ENCODE data around the gene GSG1L. TPM values are rescaled to one million over a fixed set of nuclear protein-coding genes. Genes with fewer than 3 reads are reported as not detected.
"Not testable (repeated sequence)": the region's sequence is repeated elsewhere in the genome, so short reads cannot be mapped to it uniquely, and the experiment has no call there.

The GSG1L gene
- polyA plus RNA-seq, 4 donors = 0.09 to 0.22 TPM; not detected in 2

DNA sequence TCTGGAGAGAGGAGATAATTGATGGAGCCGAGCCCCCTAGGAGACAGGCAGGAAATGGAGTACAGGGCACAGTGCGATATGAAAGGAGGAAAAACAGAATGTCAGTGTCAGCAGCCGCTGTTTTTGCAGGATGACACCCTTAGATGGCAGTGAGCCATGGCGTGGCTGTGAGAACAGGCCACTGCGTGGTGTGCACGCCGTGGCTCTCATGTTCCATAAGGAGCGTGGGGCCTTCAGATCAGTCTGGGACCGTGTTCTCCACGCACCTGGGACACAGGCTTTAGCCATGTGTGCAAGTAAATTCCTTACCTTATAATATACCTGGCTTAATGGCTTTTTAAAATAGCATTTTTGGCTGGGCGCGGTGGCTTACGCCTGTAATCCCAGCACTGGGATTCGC is 315.6 kb downstream of the GSG1L start:
- no peaks in the 10 kb centered on the region for H3K27me3 ChIP-seq (ENCODE audit: control insufficient read depth in 3 of 3, insufficient read depth in 3 of 3, low read length in 3 of 3)
- WGBS, 3 donors = 92 to 93% (median 92%) methylated on average over 14 of the region's 14 CpGs
- DNase-seq = no peak
- no peak overlapping the region for H3K27ac ChIP-seq (ENCODE audit: low read depth in 1 of 3, low read length in 2 of 3)
- peaks cover 0 to 20% (median 2%) of the 10 kb centered on the region in 3 donors for H3K36me3 ChIP-seq (ENCODE audit: control insufficient read depth in 3 of 3, insufficient read depth in 2 of 3, low read depth in 1 of 3, low read length in 3 of 3)
- FAIRE-seq = no peak
- H3K4me1 ChIP-seq (ENCODE audit: control insufficient read depth in 3 of 3, insufficient read depth in 2 of 3, low read depth in 1 of 3, low read length in 2 of 3) = no peaks in the 10 kb centered on the region
- no peak overlapping the region for H3K4me3 ChIP-seq (ENCODE audit: low read depth in 1 of 3, low read length in 3 of 3)
- no peaks in the 10 kb centered on the region for H3K9me3 ChIP-seq (ENCODE audit: control insufficient read depth in 2 of 2, insufficient read depth in 1 of 2, low read depth in 1 of 2, low read length in 1 of 2)

DNA sequence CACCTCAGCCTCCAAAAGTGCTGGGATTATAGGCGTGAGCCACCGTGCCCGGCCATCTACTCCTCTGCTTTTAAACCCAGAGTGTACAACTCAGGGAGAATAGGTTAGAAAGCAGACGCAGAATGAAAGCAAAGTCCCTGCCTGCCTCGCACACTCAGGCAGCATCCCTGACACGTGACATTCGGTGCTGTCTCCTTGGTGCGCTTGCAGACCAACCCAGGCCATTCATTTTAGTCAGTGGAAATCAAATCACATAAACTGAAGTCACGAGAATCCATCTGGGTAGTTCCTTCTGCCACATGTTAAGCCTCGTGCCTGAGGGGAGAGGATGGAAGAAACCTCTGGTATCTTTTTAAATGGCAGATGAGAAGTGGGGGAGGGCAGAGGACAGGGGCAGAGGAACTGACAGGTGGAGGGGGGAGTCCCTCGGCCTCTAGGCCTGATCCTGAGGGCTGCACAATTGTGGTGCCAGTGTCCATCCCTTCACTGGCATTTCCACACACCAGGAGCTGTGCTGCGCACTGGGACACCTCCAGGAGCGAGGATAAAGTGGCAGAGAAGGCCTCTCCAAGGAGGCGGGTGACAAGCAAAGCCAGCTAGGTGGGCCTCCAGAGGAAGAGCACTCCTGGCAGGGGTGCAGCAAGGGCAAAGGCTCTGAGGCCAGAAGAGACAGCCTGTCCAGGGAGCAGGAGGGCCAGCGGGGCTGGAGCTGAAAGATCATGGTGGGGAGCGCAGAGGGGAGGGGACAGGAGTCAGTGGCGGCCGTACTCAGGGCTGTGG is 317.2 kb downstream of the GSG1L start:
- no peaks in the 10 kb centered on the region for H3K4me1 ChIP-seq (ENCODE audit: control insufficient read depth in 3 of 3, insufficient read depth in 2 of 3, low read depth in 1 of 3, low read length in 2 of 3)
- H3K4me3 ChIP-seq (ENCODE audit: low read depth in 1 of 3, low read length in 3 of 3) = no peak overlapping the region
- 93 to 94% (median 94%) methylated on average over 18 of the region's 18 CpGs for WGBS, 3 donors
- peaks cover 0 to 20% (median 2%) of the 10 kb centered on the region in 3 donors for H3K36me3 ChIP-seq (ENCODE audit: control insufficient read depth in 3 of 3, insufficient read depth in 2 of 3, low read depth in 1 of 3, low read length in 3 of 3)
- H3K27me3 ChIP-seq (ENCODE audit: control insufficient read depth in 3 of 3, insufficient read depth in 3 of 3, low read length in 3 of 3) = no peaks in the 10 kb centered on the region
- no peaks in the 10 kb centered on the region for H3K9me3 ChIP-seq (ENCODE audit: control insufficient read depth in 2 of 2, insufficient read depth in 1 of 2, low read depth in 1 of 2, low read length in 1 of 2)
- H3K27ac ChIP-seq (ENCODE audit: low read depth in 1 of 3, low read length in 2 of 3) = no peak overlapping the region
- FAIRE-seq (no peak), DNase-seq (no peak)

DNA sequence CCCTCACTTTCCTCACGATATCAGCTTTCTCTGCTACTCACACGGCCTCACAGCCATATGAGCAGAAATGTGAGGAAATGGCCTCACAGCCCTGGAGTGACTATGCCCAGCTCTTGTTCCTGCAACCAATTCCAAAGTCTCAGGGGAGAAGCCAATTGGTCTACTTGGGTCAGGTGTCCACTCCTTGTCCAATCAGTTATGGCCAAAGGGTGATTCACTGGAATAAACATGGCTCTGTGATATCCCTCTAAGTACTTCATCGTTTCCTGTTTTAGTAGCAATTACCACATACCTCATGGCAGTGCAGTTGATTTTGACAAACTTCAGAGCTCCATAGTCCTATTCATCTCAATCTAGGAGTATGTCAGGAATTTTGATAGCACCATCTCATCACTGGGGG is 318.2 kb downstream of the GSG1L start:
- FAIRE-seq = no peak
- Histone ChIP-seq H3K4me3 (ENCODE audit: low read depth in 1 of 3, low read length in 3 of 3) (no peak overlapping the region), H3K9me3 (ENCODE audit: control insufficient read depth in 2 of 2, insufficient read depth in 1 of 2, low read depth in 1 of 2, low read length in 1 of 2) (no peaks in the 10 kb centered on the region), H3K4me1 (ENCODE audit: control insufficient read depth in 3 of 3, insufficient read depth in 2 of 3, low read depth in 1 of 3, low read length in 2 of 3) (no peaks in the 10 kb centered on the region), H3K27me3 (ENCODE audit: control insufficient read depth in 3 of 3, insufficient read depth in 3 of 3, low read length in 3 of 3) (no peaks in the 10 kb centered on the region), H3K36me3 (ENCODE audit: control insufficient read depth in 3 of 3, insufficient read depth in 2 of 3, low read depth in 1 of 3, low read length in 3 of 3) (peaks cover 0 to 19% (median 2%) of the 10 kb centered on the region in 3 donors), H3K27ac (ENCODE audit: low read depth in 1 of 3, low read length in 2 of 3) (no peak overlapping the region)
- DNase-seq = no peak
- WGBS, 3 donors = 91 to 100% (median 96%) methylated on average over 3 of the region's 3 CpGs

DNA sequence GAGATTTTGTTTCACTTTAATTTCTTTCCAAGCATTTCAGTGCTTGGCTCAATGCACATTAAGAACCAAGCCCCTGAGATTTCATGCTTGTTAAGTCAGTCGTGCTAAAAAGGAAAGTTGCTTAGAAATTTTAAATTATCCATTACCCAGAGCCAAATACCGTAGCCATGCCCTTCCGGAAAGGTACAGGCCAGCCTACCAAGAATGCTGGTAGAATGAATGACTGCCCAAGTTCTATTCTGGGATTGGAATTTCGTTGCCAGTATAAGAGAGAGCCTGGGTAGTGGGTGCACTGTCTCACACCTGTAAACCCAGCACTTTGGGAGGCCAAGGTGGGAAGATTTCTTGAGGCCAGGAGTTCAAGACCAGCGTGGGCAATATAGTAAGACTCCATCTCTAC is 319.6 kb downstream of the GSG1L start:
- DNase-seq = no peak
- Histone ChIP-seq H3K36me3 (ENCODE audit: control insufficient read depth in 3 of 3, insufficient read depth in 2 of 3, low read depth in 1 of 3, low read length in 3 of 3) (peaks cover 0 to 13% (median 0%) of the 10 kb centered on the region in 3 donors), H3K27ac (ENCODE audit: low read depth in 1 of 3, low read length in 2 of 3) (no peak overlapping the region), H3K4me3 (ENCODE audit: low read depth in 1 of 3, low read length in 3 of 3) (no peak overlapping the region), H3K27me3 (ENCODE audit: control insufficient read depth in 3 of 3, insufficient read depth in 3 of 3, low read length in 3 of 3) (no peaks in the 10 kb centered on the region), H3K4me1 (ENCODE audit: control insufficient read depth in 3 of 3, insufficient read depth in 2 of 3, low read depth in 1 of 3, low read length in 2 of 3) (no peaks in the 10 kb centered on the region), H3K9me3 (ENCODE audit: control insufficient read depth in 2 of 2, insufficient read depth in 1 of 2, low read depth in 1 of 2, low read length in 1 of 2) (no peaks in the 10 kb centered on the region)
- FAIRE-seq = no peak
- 93 to 96% (median 94%) methylated on average over 5 of the region's 5 CpGs for WGBS, 3 donors

DNA sequence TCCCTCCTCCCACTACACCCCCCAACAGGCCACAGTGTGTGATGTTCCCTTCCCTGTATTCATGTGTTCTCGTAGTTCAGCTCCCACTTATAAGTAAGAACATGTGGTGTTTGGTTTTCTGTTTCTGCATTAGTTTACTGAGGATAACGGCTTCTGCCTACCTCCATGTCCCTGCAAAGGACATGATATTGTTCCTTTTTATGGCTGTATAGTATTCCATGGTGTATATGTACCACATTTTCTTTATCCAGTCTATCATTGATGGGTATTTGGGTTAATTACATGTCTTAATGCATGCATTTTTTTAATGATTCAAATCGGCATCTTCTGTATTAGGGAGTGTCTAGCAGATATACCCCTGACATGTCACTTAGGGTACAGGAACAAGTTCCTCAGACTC is 320.5 kb downstream of the GSG1L start:
- FAIRE-seq; H3K27me3 ChIP-seq (ENCODE audit: control insufficient read depth in 3 of 3, insufficient read depth in 3 of 3, low read length in 3 of 3); H3K4me3 ChIP-seq (ENCODE audit: low read depth in 1 of 3, low read length in 3 of 3); H3K9me3 ChIP-seq (ENCODE audit: control insufficient read depth in 2 of 2, insufficient read depth in 1 of 2, low read depth in 1 of 2, low read length in 1 of 2); H3K27ac ChIP-seq (ENCODE audit: low read depth in 1 of 3, low read length in 2 of 3); H3K4me1 ChIP-seq (ENCODE audit: control insufficient read depth in 3 of 3, insufficient read depth in 2 of 3, low read depth in 1 of 3, low read length in 2 of 3); DNase-seq: not testable (repeated sequence)
- 96 to 99% (median 98%) methylated on average over 3 of the region's 3 CpGs for WGBS, 3 donors
- peaks cover 0 to 15% (median 0%) of the 10 kb centered on the region in 3 donors for H3K36me3 ChIP-seq (ENCODE audit: control insufficient read depth in 3 of 3, insufficient read depth in 2 of 3, low read depth in 1 of 3, low read length in 3 of 3)

DNA sequence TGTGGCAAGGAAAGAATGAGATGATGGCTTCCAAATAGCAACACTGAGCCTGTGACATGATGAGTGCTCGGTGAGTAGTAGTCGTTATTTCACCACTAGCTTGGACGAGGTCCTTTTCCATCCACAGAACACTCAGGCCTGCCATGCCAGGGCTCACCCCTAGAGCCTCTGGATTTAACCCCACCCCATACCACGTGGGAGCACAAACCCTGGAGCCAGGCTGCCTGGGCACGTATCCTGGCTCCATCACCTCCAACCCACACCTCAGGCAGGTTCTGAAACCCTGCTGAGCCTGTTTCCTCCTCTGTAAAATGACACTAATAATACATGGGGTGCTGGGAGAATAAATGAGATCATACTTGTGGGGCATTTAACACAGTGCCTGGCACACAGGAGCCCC is 321.2 kb downstream of the GSG1L start:
- WGBS, 3 donors = 84 to 95% (median 91%) methylated on average over 5 of the region's 5 CpGs
- DNase-seq (no peak), FAIRE-seq (no peak)
- Histone ChIP-seq H3K36me3 (ENCODE audit: control insufficient read depth in 3 of 3, insufficient read depth in 2 of 3, low read depth in 1 of 3, low read length in 3 of 3) (peaks cover 0 to 21% (median 0%) of the 10 kb centered on the region in 3 donors), H3K9me3 (ENCODE audit: control insufficient read depth in 2 of 2, insufficient read depth in 1 of 2, low read depth in 1 of 2, low read length in 1 of 2) (no peaks in the 10 kb centered on the region), H3K27me3 (ENCODE audit: control insufficient read depth in 3 of 3, insufficient read depth in 3 of 3, low read length in 3 of 3) (no peaks in the 10 kb centered on the region), H3K4me3 (ENCODE audit: low read depth in 1 of 3, low read length in 3 of 3) (no peak overlapping the region), H3K4me1 (ENCODE audit: control insufficient read depth in 3 of 3, insufficient read depth in 2 of 3, low read depth in 1 of 3, low read length in 2 of 3) (no peaks in the 10 kb centered on the region), H3K27ac (ENCODE audit: low read depth in 1 of 3, low read length in 2 of 3) (no peak overlapping the region)

DNA sequence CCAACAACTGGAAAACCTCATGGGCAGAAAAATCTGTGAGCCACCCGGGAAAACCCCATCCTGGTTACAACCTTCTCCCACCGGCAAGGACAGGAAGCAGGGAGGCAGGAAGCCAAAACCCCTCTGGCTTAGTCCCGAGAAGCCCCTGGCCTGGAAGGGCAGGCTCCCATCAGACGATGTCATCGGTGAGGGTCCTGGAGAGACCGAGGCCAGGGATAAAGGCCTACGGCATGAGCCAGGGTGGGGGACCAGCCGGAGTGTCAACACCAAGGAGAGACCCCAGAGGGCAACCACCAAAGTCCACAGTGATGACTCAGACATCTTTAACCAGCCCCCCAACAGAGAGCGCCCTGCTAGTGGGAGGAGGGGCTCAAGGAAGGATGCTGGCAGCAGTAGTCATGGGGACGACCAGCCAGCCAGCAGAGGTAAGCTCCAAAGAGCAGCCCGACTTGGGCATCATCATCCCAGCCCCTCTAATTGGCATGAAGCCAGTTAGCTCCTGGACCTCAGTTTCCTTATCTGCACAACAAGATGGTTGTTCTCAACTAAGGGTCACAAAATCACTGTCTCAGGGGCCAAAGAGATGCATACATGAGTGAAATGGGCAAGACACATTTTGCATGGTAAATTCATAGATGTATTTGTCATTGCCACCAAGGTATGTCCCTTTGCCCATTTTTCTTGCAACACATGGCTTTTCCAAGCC is 322.9 kb downstream of the GSG1L start:
- WGBS, 3 donors = 87 to 97% (median 91%) methylated on average over 11 of the region's 11 CpGs
- no peak for FAIRE-seq
- H3K27ac ChIP-seq (ENCODE audit: low read depth in 1 of 3, low read length in 2 of 3) = no peak overlapping the region
- H3K4me1 ChIP-seq (ENCODE audit: control insufficient read depth in 3 of 3, insufficient read depth in 2 of 3, low read depth in 1 of 3, low read length in 2 of 3) = no peaks in the 10 kb centered on the region
- H3K9me3 ChIP-seq (ENCODE audit: control insufficient read depth in 2 of 2, insufficient read depth in 1 of 2, low read depth in 1 of 2, low read length in 1 of 2) = no peaks in the 10 kb centered on the region
- no peaks in the 10 kb centered on the region for H3K27me3 ChIP-seq (ENCODE audit: control insufficient read depth in 3 of 3, insufficient read depth in 3 of 3, low read length in 3 of 3)
- peaks cover 0 to 24% (median 4%) of the 10 kb centered on the region in 3 donors for H3K36me3 ChIP-seq (ENCODE audit: control insufficient read depth in 3 of 3, insufficient read depth in 2 of 3, low read depth in 1 of 3, low read length in 3 of 3)
- no peak for DNase-seq
- no peak overlapping the region for H3K4me3 ChIP-seq (ENCODE audit: low read depth in 1 of 3, low read length in 3 of 3)

DNA sequence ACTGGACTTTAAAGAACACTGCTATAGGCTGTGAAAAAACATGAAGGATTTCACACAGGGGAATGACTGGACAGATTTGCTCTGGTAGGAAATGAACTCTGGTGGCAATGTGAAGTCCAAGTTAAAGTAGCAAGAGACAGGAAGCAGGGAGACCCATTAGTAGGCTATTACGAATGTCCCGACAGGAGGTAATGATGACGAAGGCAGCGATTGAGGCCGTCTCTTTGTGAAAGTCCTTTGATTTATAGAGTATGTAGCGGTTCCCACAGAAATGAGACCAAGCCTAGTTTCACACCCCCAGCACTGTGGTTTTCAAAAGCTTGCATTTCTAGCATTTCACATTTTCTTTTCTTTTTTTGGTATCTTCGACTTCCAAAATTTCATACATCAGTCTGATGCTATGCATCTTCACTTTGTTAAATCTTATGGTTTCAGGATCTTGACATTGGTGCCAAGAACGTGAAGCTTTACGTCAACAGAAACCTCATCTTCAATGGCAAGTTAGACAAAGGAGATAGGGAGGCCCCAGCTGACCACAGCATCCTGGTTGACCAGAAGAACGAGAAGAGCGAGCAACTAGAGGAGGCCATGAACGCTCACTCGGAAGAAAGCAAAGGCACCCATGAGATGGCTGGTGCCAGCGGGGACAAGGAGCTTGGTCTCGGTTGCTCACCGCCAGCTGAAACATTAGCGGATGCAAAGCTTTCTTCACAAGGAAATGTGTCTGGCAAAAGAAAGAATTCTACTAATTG is 323.7 kb downstream of the GSG1L start:
- no peak overlapping the region for H3K27ac ChIP-seq (ENCODE audit: low read depth in 1 of 3, low read length in 2 of 3)
- WGBS, 3 donors = 89 to 94% (median 91%) methylated on average over 17 of the region's 17 CpGs
- no peaks in the 10 kb centered on the region for H3K27me3 ChIP-seq (ENCODE audit: control insufficient read depth in 3 of 3, insufficient read depth in 3 of 3, low read length in 3 of 3)
- no peaks in the 10 kb centered on the region for H3K9me3 ChIP-seq (ENCODE audit: control insufficient read depth in 2 of 2, insufficient read depth in 1 of 2, low read depth in 1 of 2, low read length in 1 of 2)
- no peaks in the 10 kb centered on the region for H3K4me1 ChIP-seq (ENCODE audit: control insufficient read depth in 3 of 3, insufficient read depth in 2 of 3, low read depth in 1 of 3, low read length in 2 of 3)
- FAIRE-seq (no peak), DNase-seq (no peak)
- no peak overlapping the region for H3K4me3 ChIP-seq (ENCODE audit: low read depth in 1 of 3, low read length in 3 of 3)
- peaks cover 0 to 27% (median 4%) of the 10 kb centered on the region in 3 donors for H3K36me3 ChIP-seq (ENCODE audit: control insufficient read depth in 3 of 3, insufficient read depth in 2 of 3, low read depth in 1 of 3, low read length in 3 of 3)
